ENCODE results near the gene SLC25A2.
A peak's percentile ranks its signal among the peaks of the same experiment; 100 is the strongest.
"Not testable (repeated sequence)": the region's sequence is repeated elsewhere in the genome, so short reads cannot be mapped to it uniquely, and the experiment has no call there.

The SLC25A2 gene

DNA sequence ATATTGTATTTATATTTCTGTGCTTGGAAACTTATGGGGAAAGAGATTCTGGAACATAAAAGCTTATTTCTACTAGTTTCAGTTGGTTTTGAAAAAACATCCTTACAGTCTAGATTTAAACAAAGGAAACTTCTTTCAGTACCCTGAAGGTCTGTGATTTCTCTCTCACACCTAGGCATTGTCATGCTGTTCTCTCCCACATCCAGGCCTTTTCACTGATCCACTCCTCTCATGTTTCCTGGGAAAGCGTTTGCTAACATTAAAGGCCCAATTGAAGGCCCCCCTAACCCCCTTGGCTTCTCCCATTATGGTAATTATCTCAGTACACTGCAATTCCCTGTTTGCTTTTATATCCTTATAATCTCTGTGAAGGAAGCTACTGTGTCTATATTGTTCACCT lies 38.9 kb upstream of the SLC25A2 start:
- Histone ChIP-seq H3K9me2 (replicated peaks; ENCODE audit: insufficient read depth, low read length) (no peaks in the 10 kb centered on the region), H4K20me1 (ENCODE audit: insufficient read depth, low read length) (no peaks in the 10 kb centered on the region), H3K4me2 (ENCODE audit: low read depth, low read length) (no peak overlapping the region), H3F3A (ENCODE audit: insufficient read depth, low read length) (no peaks in the 10 kb centered on the region), H3K27ac (ENCODE audit: low read length) (no peak overlapping the region), H3K9me3 (replicated peaks; ENCODE audit: insufficient read depth, low read length) (no peaks in the 10 kb centered on the region), H3K79me2 (ENCODE audit: low read length) (no peaks in the 10 kb centered on the region), H3K27me3 (replicated peaks; ENCODE audit: insufficient read depth, low read length) (no peaks in the 10 kb centered on the region; the same call in 1 of the 2 replicates), H3K4me3 (ENCODE audit: low read length) (no peak overlapping the region), H3K9ac (ENCODE audit: low read length) (no peak overlapping the region), H3K36me3 (replicated peaks; ENCODE audit: insufficient read depth, low read length) (no peaks in the 10 kb centered on the region), H2AFZ (ENCODE audit: low read length) (no peak overlapping the region), H3K4me1 (ENCODE audit: low read length) (no peaks in the 10 kb centered on the region)
- DNase-seq = no peak
- TF ChIP-seq EZH2phosphoT487 (IDR thresholded peaks at IDR 0.05; ENCODE audit: low read length) = no peak
- TF ChIP-seq, protein P1, sequence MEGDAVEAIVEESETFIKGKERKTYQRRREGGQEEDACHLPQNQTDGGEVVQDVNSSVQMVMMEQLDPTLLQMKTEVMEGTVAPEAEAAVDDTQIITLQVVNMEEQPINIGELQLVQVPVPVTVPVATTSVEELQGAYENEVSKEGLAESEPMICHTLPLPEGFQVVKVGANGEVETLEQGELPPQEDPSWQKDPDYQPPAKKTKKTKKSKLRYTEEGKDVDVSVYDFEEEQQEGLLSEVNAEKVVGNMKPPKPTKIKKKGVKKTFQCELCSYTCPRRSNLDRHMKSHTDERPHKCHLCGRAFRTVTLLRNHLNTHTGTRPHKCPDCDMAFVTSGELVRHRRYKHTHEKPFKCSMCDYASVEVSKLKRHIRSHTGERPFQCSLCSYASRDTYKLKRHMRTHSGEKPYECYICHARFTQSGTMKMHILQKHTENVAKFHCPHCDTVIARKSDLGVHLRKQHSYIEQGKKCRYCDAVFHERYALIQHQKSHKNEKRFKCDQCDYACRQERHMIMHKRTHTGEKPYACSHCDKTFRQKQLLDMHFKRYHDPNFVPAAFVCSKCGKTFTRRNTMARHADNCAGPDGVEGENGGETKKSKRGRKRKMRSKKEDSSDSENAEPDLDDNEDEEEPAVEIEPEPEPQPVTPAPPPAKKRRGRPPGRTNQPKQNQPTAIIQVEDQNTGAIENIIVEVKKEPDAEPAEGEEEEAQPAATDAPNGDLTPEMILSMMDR (IDR thresholded peaks at IDR 0.05; ENCODE audit: low read length) = no peak
- TF ChIP-seq EZH2 (optimal IDR thresholded peaks at IDR 0.05; ENCODE audit: low read depth, low read length) = no peak

DNA sequence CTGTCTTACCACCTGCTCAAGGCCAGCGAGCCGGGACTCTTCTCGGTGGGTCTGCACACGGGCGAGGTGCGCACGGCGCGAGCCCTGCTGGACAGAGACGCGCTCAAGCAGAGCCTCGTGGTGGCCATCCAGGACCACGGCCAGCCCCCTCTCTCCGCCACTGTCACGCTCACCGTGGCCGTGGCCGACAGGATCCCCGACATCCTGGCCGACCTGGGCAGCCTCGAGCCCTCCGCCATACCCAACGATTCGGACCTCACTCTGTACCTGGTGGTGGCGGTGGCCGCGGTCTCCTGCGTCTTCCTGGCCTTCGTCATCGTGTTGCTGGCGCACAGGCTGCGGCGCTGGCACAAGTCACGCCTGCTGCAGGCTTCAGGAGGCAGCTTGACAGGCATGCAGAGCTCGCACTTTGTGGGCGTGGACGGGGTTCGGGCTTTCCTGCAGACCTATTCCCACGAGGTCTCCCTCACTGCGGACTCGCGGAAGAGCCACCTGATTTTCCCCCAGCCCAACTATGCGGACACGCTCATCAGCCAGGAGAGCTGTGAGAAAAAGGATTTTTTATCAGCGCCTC lies 37.0 kb upstream of the SLC25A2 start:
- H3K27me3 ChIP-seq (replicated peaks; ENCODE audit: insufficient read depth, low read length); H3K9me2 ChIP-seq (replicated peaks; ENCODE audit: insufficient read depth, low read length); H3F3A ChIP-seq (ENCODE audit: insufficient read depth, low read length); H3K27ac ChIP-seq (ENCODE audit: low read length); H3K79me2 ChIP-seq (ENCODE audit: low read length); DNase-seq; H3K9me3 ChIP-seq (replicated peaks; ENCODE audit: insufficient read depth, low read length); H3K36me3 ChIP-seq (replicated peaks; ENCODE audit: insufficient read depth, low read length); H3K4me3 ChIP-seq (ENCODE audit: low read length); H2AFZ ChIP-seq (ENCODE audit: low read length); H3K4me1 ChIP-seq (ENCODE audit: low read length); H3K4me2 ChIP-seq (ENCODE audit: low read depth, low read length); H4K20me1 ChIP-seq (ENCODE audit: insufficient read depth, low read length); H3K9ac ChIP-seq (ENCODE audit: low read length): not testable (repeated sequence)

- H3F3A ChIP-seq (ENCODE audit: insufficient read depth, low read length) = no peaks in the 10 kb centered on the region
- H3K4me2 ChIP-seq (ENCODE audit: low read depth, low read length) = no peak within 1 kb of the TSS
- no peak within 1 kb of the TSS; the same call in 1 of the 2 replicates for H2AFZ ChIP-seq (ENCODE audit: low read length)
- H3K9ac ChIP-seq (ENCODE audit: low read length) = no peak within 1 kb of the TSS
- no peak for TF ChIP-seq EZH2phosphoT487 (IDR thresholded peaks at IDR 0.05; ENCODE audit: low read length)
- TF ChIP-seq, protein P1 (IDR thresholded peaks at IDR 0.05; ENCODE audit: low read length) = peak; percentile 49
- H3K36me3 ChIP-seq (replicated peaks; ENCODE audit: insufficient read depth, low read length) = no peaks in the 10 kb centered on the region
- H4K20me1 ChIP-seq (ENCODE audit: insufficient read depth, low read length) = no peaks in the 10 kb centered on the region
- DNase-seq = peak; percentile 37
- no peaks in the 10 kb centered on the region for H3K4me1 ChIP-seq (ENCODE audit: low read length)
- H3K79me2 ChIP-seq (ENCODE audit: low read length) = no peaks in the 10 kb centered on the region
- H3K9me2 ChIP-seq (replicated peaks; ENCODE audit: insufficient read depth, low read length) = no peaks in the 10 kb centered on the region
- H3K4me3 ChIP-seq (ENCODE audit: low read length) = peak within 1 kb of the TSS; percentile 7; the same call in 1 of the 2 replicates
- no peak within 1 kb of the TSS for H3K27ac ChIP-seq (ENCODE audit: low read length)
- 0 out of 2 replicates have a peak, but pooled peaks cover 7% of the 10 kb centered on the region for H3K27me3 ChIP-seq (replicated peaks; ENCODE audit: insufficient read depth, low read length)
- no peaks in the 10 kb centered on the region for H3K9me3 ChIP-seq (replicated peaks; ENCODE audit: insufficient read depth, low read length)
Measured at GRCh38 chr5:141338538-141339306, 34.9 kb upstream of the SLC25A2 start, which contains the start of gene PCDHGA2. TSS of gene PCDHGA2 (plus strand) at chr5:141338760.

GRCh38 chr5:141332571-141332970 lies 28.7 kb upstream of the SLC25A2 start:
- H3K4me1 ChIP-seq (ENCODE audit: low read length); H3K9me3 ChIP-seq (replicated peaks; ENCODE audit: insufficient read depth, low read length); H3K4me3 ChIP-seq (ENCODE audit: low read length); H3K9me2 ChIP-seq (replicated peaks; ENCODE audit: insufficient read depth, low read length); DNase-seq; H3K27ac ChIP-seq (ENCODE audit: low read length); H3K27me3 ChIP-seq (replicated peaks; ENCODE audit: insufficient read depth, low read length); H3F3A ChIP-seq (ENCODE audit: insufficient read depth, low read length); H3K36me3 ChIP-seq (replicated peaks; ENCODE audit: insufficient read depth, low read length); H4K20me1 ChIP-seq (ENCODE audit: insufficient read depth, low read length); H3K4me2 ChIP-seq (ENCODE audit: low read depth, low read length); H3K9ac ChIP-seq (ENCODE audit: low read length); H2AFZ ChIP-seq (ENCODE audit: low read length); H3K79me2 ChIP-seq (ENCODE audit: low read length): not testable (repeated sequence)

All from MM.1S (cell line).